ENCODE measurements around the gene SLC20A1. TPM values are rescaled to one million over a fixed set of nuclear protein-coding genes. Genes with fewer than 3 reads are reported as not detected.
A peak's percentile ranks its signal among the peaks of the same experiment; 100 is the strongest.

Gene SLC20A1
- total and polyA plus RNA-seq, 2 of the 4 experiments (the other 2 are of a cell fraction) = 93.6 to 94.1 TPM

DNA sequence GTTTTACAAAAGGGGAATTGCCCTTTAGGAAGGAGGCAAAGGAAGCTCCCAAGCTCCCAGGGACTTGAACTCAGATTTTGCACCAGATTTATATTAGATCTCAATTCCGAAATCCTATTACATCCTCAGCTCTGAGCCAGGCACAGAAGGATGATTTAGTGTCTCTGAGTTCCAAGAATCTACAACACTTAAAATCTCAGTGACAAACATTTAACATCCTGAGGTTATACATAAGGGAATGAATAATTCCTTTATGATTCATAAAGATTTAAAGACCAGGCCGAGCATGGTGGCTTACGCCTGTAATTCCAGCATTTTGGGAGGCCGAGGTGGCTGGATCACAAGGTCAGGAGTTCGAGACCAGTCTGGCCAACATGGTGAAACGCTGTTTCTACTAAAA, 16.5 kb upstream of the SLC20A1 start:
- Histone ChIP-seq H3K56ac (ENCODE audit: extremely low read depth, insufficient read depth, low read length) (no peak overlapping the region), H2AK5ac (ENCODE audit: low read depth, low read length) (no peak overlapping the region), H2AFZ (replicated peaks; ENCODE audit: low read length, poor library complexity) (no peak overlapping the region), H2AK9ac (replicated peaks; ENCODE audit: low read depth, low read length, poor library complexity) (no peak overlapping the region), H3K4me3 (ENCODE audit: insufficient read depth, low read depth, low read length) (no peak overlapping the region), H3K27ac (ENCODE audit: insufficient read depth, low read length) (no peak overlapping the region), H3K36me3 (ENCODE audit: control insufficient read depth, insufficient read depth, low read length) (no peaks in the 10 kb centered on the region), H3K9me3 (ENCODE audit: control insufficient read depth, insufficient read depth, low read length) (no peaks in the 10 kb centered on the region), H3K27me3 (ENCODE audit: control insufficient read depth, insufficient read depth, low read length) (no peaks in the 10 kb centered on the region), H3K18ac (ENCODE audit: low read depth, low read length) (no peak overlapping the region), H4K8ac (ENCODE audit: low read depth in 2 of 2, low read length in 2 of 2) (peak overlapping the region in 1 of 2 experiments; percentile 11; a peak in 1 of 4 replicates), H3K14ac (replicated peaks; ENCODE audit: low read depth, low read length) (no peak overlapping the region; the same call in 1 of the 2 replicates), H2BK5ac (ENCODE audit: low read depth, low read length, poor library complexity, severe bottlenecking) (no peak overlapping the region), H4K20me1 (ENCODE audit: insufficient read depth, low read length) (no peaks in the 10 kb centered on the region; the same call in 1 of the 2 replicates), H3K9ac (ENCODE audit: low read depth, low read length) (no peak overlapping the region), H2BK120ac (ENCODE audit: low read depth, low read length) (0 out of 2 replicates have a peak overlapping the region, but pooled peaks have one; percentile 49), H3K4me1 (ENCODE audit: control insufficient read depth, insufficient read depth, low read length) (peaks cover 25% of the 10 kb centered on the region), H4K5ac (ENCODE audit: low read depth, low read length) (no peak overlapping the region), H3K9me1 (ENCODE audit: insufficient read depth, low read length) (peaks cover 27% of the 10 kb centered on the region), H3K4ac (ENCODE audit: low read depth, low read length) (peak overlapping the region; percentile 9; the same call in 1 of the 2 replicates), H3K79me1 (ENCODE audit: low read depth in 1 of 2, low read length in 2 of 2) (peaks cover 0 to 16% of the 10 kb centered on the region in 2 experiments; a peak in 2 of 4 replicates), H2BK20ac (ENCODE audit: low read depth, low read length) (peak overlapping the region; percentile 48; the same call in 1 of the 2 replicates), H3K4me2 (ENCODE audit: low read depth, low read length) (no peak overlapping the region), H2BK15ac (ENCODE audit: low read depth, low read length) (0 out of 3 replicates have a peak overlapping the region, but pooled peaks have one; percentile 49), H3K23ac (ENCODE audit: low read depth, low read length) (no peak overlapping the region), H4K91ac (ENCODE audit: insufficient read depth, low read depth, low read length) (no peak overlapping the region)
- 89% methylated on average over 5 of the region's 6 CpGs; no CpG with 5 or more reads in 1 of the 2 experiments for WGBS, 2 experiments (ENCODE audit: extremely low coverage in 2 of 2, insufficient read length in 1 of 2)
- POLR2A ChIA-PET (ENCODE audit: unreplicated experiment) = no interaction called here
- TF ChIP-seq, protein P1, sequence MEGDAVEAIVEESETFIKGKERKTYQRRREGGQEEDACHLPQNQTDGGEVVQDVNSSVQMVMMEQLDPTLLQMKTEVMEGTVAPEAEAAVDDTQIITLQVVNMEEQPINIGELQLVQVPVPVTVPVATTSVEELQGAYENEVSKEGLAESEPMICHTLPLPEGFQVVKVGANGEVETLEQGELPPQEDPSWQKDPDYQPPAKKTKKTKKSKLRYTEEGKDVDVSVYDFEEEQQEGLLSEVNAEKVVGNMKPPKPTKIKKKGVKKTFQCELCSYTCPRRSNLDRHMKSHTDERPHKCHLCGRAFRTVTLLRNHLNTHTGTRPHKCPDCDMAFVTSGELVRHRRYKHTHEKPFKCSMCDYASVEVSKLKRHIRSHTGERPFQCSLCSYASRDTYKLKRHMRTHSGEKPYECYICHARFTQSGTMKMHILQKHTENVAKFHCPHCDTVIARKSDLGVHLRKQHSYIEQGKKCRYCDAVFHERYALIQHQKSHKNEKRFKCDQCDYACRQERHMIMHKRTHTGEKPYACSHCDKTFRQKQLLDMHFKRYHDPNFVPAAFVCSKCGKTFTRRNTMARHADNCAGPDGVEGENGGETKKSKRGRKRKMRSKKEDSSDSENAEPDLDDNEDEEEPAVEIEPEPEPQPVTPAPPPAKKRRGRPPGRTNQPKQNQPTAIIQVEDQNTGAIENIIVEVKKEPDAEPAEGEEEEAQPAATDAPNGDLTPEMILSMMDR (conservative IDR thresholded peaks at IDR 0.05; ENCODE audit: low read depth, low read length) = no peak
- TF ChIP-seq, protein P2, sequence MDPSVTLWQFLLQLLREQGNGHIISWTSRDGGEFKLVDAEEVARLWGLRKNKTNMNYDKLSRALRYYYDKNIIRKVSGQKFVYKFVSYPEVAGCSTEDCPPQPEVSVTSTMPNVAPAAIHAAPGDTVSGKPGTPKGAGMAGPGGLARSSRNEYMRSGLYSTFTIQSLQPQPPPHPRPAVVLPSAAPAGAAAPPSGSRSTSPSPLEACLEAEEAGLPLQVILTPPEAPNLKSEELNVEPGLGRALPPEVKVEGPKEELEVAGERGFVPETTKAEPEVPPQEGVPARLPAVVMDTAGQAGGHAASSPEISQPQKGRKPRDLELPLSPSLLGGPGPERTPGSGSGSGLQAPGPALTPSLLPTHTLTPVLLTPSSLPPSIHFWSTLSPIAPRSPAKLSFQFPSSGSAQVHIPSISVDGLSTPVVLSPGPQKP (IDR thresholded peaks at IDR 0.05; ENCODE audit: borderline replicate concordance, low read depth, low read length) = no peak
- no peak for TF ChIP-seq SMC3 (IDR thresholded peaks at IDR 0.05; ENCODE audit: low read depth, low read length)
- TF ChIP-seq CEBPB (IDR thresholded peaks at IDR 0.05; ENCODE audit: low read depth, low read length) = no peak
- TF ChIP-seq RFX5 (IDR thresholded peaks at IDR 0.05; ENCODE audit: low read depth, low read length) = no peak
- TF ChIP-seq, protein P3, sequence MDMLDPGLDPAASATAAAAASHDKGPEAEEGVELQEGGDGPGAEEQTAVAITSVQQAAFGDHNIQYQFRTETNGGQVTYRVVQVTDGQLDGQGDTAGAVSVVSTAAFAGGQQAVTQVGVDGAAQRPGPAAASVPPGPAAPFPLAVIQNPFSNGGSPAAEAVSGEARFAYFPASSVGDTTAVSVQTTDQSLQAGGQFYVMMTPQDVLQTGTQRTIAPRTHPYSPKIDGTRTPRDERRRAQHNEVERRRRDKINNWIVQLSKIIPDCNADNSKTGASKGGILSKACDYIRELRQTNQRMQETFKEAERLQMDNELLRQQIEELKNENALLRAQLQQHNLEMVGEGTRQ (IDR thresholded peaks at IDR 0.05; ENCODE audit: low read depth, low read length) = no peak
- no peak for TF ChIP-seq MXI1 (IDR thresholded peaks at IDR 0.05; ENCODE audit: borderline replicate concordance, low read depth, low read length)
- TF ChIP-seq MAZ (IDR thresholded peaks at IDR 0.05; ENCODE audit: borderline replicate concordance, low read depth, low read length) = no peak
- no peak for TF ChIP-seq NFE2L2 (IDR thresholded peaks at IDR 0.05; ENCODE audit: low read depth, low read length)
- no peak for TF ChIP-seq POLR2A (IDR thresholded peaks at IDR 0.05; ENCODE audit: low read depth, low read length)
- TF ChIP-seq MAFK (IDR thresholded peaks at IDR 0.05; ENCODE audit: low read depth, low read length) = no peak
- no peak for TF ChIP-seq FOS (IDR thresholded peaks at IDR 0.05; ENCODE audit: low read depth, low read length)
- dilution Hi-C loops (cut with HindIII; ENCODE audit: low sequenced_read_pairs, unreplicated experiment) (no loop called here), intact Hi-C loops (cut with micrococcal nuclease) (loop anchor here (10.0 kb wide), 1 partner anchor 316 kb away; no protein-coding TSS in a partner anchor), in situ Hi-C loops (cut with MboI; ENCODE audit: low sequenced_read_pairs) (loop anchor here (10.0 kb wide), 1 partner anchor 316 kb away; no protein-coding TSS in a partner anchor)
- CTCF ChIA-PET = interaction anchor here (1.8 to 2.0 kb wide), 2 partner anchors 96 to 97 kb away, joined by 4 to 5 read pairs; no protein-coding TSS in a partner anchor
- BruUV-seq (replicated peaks) = no TSS peak
- no peak for ATAC-seq (ENCODE audit: low read depth)
- DNase-seq = no peak
